Psoas muscle (tissue), 8 donors: ENCODE data around the gene CFAP157. TPM values are rescaled to one million over a fixed set of nuclear protein-coding genes. Genes with fewer than 3 reads are reported as not detected.

ENCODE experiments used
- ATAC-seq, 4 donors: fragments of 200-7000 bp; cut with Tn5 transposase; one replicate each; pipeline ENCODE4 v1.9.1; 2020; ENCODE audit warnings: moderate library complexity in 3 of 4, mild to moderate bottlenecking in 2 of 4
- DNase-seq, 2 donors: peaks; one replicate each; pipeline ENCODE4 v3.0.0-alpha.2; 2020
- H3K27ac ChIP-seq: fragments of 200-600 bp; one replicate; pipeline ENCODE4 v1.8.0; 2022
- H3K27me3 ChIP-seq, 3 donors: fragments of 200-600 bp in 1 of 3; one replicate each; pipeline versions ENCODE4 v1.6.1 to v1.8.0; 2013 to 2022; ENCODE audit warnings: low read length in 2 of 3, mild to moderate bottlenecking in 2 of 3, moderate library complexity in 1 of 3; ENCODE audit not compliant: insufficient read depth in 3 of 3
- H3K36me3 ChIP-seq, 2 donors: fragments of 200-600 bp in 1 of 2; one replicate each; pipeline versions ENCODE4 v1.6.1 to v1.8.0; 2013 to 2022; ENCODE audit warnings: low read depth in 1 of 2, mild to moderate bottlenecking in 1 of 2, moderate library complexity in 1 of 2; ENCODE audit not compliant: insufficient read depth in 1 of 2
- H3K4me1 ChIP-seq: fragments of 200-600 bp; one replicate; pipeline ENCODE4 v1.8.0; 2022
- H3K4me3 ChIP-seq: fragments of 200-600 bp; one replicate; pipeline ENCODE4 v1.8.0; 2022; ENCODE audit warnings: mild to moderate bottlenecking
- H3K9me3 ChIP-seq: fragments of 200-600 bp; one replicate; pipeline ENCODE4 v1.8.0; 2022
- CTCF ChIP-seq: fragments of 200-600 bp; IDR thresholded peaks from one replicate; pipeline ENCODE4 v1.8.0; 2022; ENCODE audit warnings: antibody characterized with exemption
- WGBS, 3 donors: extraction: QIAGEN DNeasy Blood & Tissue Kit; methylation state at CpG; one replicate each; pipeline versions ENCODE4 v1.1.6 to v1.1.7; 2013; 5-methylcytosine and 5-hydroxymethylcytosine counted together
- intact Hi-C, 2 donors: fragments of 100-400 bp; cut with DNase I; formaldehyde crosslinking; loops; one replicate each; pipeline versions ENCODE4 v1.11.0 to v1.14.2; 2022
- polyA plus RNA-seq, 3 donors: library from polyadenylated mRNA; stranded (reverse); fragments of 200-250 nt; gene quantifications; one replicate each; pipeline ENCODE4 v1.2.3, GENCODE V29; 2013
- total RNA-seq, 4 donors: library from RNA; stranded (reverse); fragmentation: NEBNext Ultra II Directional in 2 of 4; extraction: Animal tissue kit (Norgen Biotek cat#: 25700) in 2 of 4; gene quantifications; one replicate each; pipeline versions ENCODE4 v1.2.1 to v1.2.4, GENCODE V29; 2021 to 2023
- donor health status: healthy with polysubstance abuse.
- donor health status: DM: no; HTN: no; CAD: no; lungs with moderate emphysema.
- donor health status: Bipolar disorder and iron deficiency.
- donor health status: healthy.
- donor health status: DM: yes; HTN: yes; CAD: no.
- donor health status: DM: no; HTN: no; CAD: no.
- donor health status: DM: no; HTN: no; CAD: no.
- donor health status: DM: yes; HTN: yes; CAD: no.

The CFAP157 gene
- total and polyA plus RNA-seq, 7 donors, result 0.10 to 0.34 (median 0.23) TPM; not detected in 3

GRCh38 chr9:127693143-127693542 lies 13.6 kb upstream of the CFAP157 start:
- no peaks in the 10 kb centered on the region for H3K27me3 ChIP-seq
- no peak for DNase-seq
- no peak for TF ChIP-seq CTCF
- intact Hi-C loops, result no loop called here
- whole genome bisulfite sequencing, 3 donors, result 82 to 94% (median 88%) methylated on average over 10 of the region's 10 CpGs
- H3K4me3 ChIP-seq, result no peak overlapping the region
- no peaks in the 10 kb centered on the region for H3K9me3 ChIP-seq
- H3K36me3 ChIP-seq, result peaks cover 0 to 20% of the 10 kb centered on the region in 2 donors
- no peak for ATAC-seq
- no peak overlapping the region for H3K27ac ChIP-seq
- H3K4me1 ChIP-seq, result no peaks in the 10 kb centered on the region

GRCh38 chr9:127693697-127694096 lies 13.1 kb upstream of the CFAP157 start:
- TF ChIP-seq CTCF, result no peak
- Histone ChIP-seq H3K36me3 (peaks cover 0 to 17% of the 10 kb centered on the region in 2 donors), H3K27me3 (no peaks in the 10 kb centered on the region), H3K4me1 (peaks cover under 1% of the 10 kb centered on the region), H3K9me3 (no peaks in the 10 kb centered on the region), H3K27ac (no peak overlapping the region), H3K4me3 (no peak overlapping the region)
- intact Hi-C loops, result no loop called here
- DNase-seq (no peak), ATAC-seq (no peak)
- WGBS, 3 donors, result 91 to 97% (median 94%) methylated on average over 4 of the region's 4 CpGs

DNA sequence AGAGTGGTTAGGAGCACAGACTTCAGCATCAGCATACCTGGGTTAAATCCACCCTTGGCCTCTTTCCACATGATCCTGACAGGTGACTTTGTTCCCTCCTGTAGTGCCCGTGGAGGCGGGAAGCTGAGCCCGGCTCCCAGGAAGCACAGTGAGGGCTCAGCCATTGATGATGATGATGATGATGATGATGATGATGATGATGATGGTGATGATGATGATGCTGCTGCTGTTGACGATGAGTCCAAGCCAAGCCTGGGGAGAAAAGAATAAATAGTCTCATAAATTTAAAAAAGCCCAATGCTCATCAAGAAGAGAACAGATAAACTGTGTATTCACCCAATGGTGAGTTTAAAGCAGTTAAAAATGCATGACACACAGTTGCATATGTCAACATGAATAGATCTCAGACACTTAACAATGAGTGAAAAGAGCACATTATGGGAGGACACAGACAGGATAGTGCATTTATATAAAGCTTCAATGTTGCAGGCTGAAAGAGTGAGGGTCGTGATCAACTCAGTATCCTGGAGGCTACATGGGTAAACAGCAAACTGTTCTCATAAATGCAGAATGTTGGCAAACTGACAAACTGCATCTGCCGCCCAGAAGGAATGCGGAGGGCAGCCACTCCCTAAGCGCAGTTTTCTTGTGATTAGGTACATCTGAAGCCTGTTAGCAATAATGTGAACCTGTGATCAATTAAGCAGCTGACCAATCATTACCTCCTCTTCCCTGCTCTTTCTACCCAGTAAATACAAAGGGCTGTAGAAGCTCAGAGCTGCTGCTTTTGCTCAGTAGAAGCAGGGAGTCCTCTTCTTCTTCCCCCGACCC lies 11.7 kb upstream of the CFAP157 start:
- intact Hi-C loops, result no loop called here
- ATAC-seq, result no peak
- 46 to 69% (median 55%) methylated on average over 9 of the region's 9 CpGs for WGBS, 3 donors

DNA sequence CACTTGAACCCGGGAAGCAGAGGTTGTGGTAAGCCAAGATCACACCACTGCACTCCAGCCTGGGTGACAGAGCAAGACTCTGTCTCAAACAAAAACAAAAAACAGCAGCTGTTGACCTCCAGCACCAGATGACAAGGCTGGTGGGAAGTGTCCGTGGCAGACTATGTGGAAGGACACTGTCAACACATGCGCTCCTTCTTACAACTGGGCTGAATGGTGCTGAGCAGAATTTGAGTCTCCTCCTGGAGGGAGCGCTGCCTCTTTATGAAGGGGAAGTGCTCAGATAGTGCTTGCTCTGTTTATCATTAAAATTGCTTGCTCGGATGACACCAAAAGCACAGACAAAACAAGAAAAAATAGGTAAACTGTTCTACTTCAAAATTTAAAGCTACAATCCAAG lies 9.2 kb upstream of the CFAP157 start:
- 55 to 73% (median 61%) methylated on average over 5 of the region's 5 CpGs for WGBS, 3 donors
- H3K27ac ChIP-seq, result peak overlapping the region; percentile 88
- no peak for TF ChIP-seq CTCF
- ATAC-seq, result no peak
- H3K4me3 ChIP-seq, result no peak overlapping the region
- H3K27me3 ChIP-seq, result no peaks in the 10 kb centered on the region
- no peak for DNase-seq
- H3K36me3 ChIP-seq, result no peaks in the 10 kb centered on the region
- no peaks in the 10 kb centered on the region for H3K9me3 ChIP-seq
- intact Hi-C loops, result no loop called here
- peaks cover 19% of the 10 kb centered on the region for H3K4me1 ChIP-seq

More for the DNA sequence above, 11.7 kb upstream of the CFAP157 start:
- Histone ChIP-seq H3K4me1 (peaks cover 12% of the 10 kb centered on the region), H3K9me3 (no peaks in the 10 kb centered on the region), H3K4me3 (no peak overlapping the region), H3K36me3 (peaks cover 0 to 11% of the 10 kb centered on the region in 2 donors), H3K27me3 (no peaks in the 10 kb centered on the region), H3K27ac (no peak overlapping the region)
- DNase-seq, result no peak
- no peak for TF ChIP-seq CTCF
